Caco-2 (cell line): Measurements from ENCODE around the gene TIMM44. TPM values are rescaled to one million over a fixed set of nuclear protein-coding genes. Genes with fewer than 3 reads are reported as not detected.

Experiments used
- BruUV-seq: library from RNA; stranded (reverse); fragments of 400-500 nt; replicated peaks from 2 replicates; lab custom pipeline; 2021; lab: Mats Ljungman, UMichigan
- CTCF ChIA-PET: fragments of 300-600 bp; sonication (Branson Sonifier 250); formaldehyde crosslinking; loops from one replicate; lab custom pipeline; 2022; ENCODE audit warnings: antibody characterized with exemption; lab: Charles Lee
- POLR2A ChIA-PET: fragments of 300-600 bp; sonication (Branson Sonifier 250); formaldehyde crosslinking; loops from one replicate; lab custom pipeline; 2022; ENCODE audit warnings: antibody characterized with exemption; lab: Charles Lee
- DNase-seq, 2 experiments: peaks; one replicate each; pipeline versions ENCODE4 v3.0.0 to v3.0.0-alpha.2; 2020 to 2022
- H3K27me3 ChIP-seq: replicated peaks from 2 replicates; pipeline ENCODE4 v1.6.0; 2011; ENCODE audit warnings: low read length; ENCODE audit not compliant: control insufficient read depth, insufficient read depth
- H3K36me3 ChIP-seq: 2 replicates; pipeline ENCODE4 v1.5.1; 2011; ENCODE audit warnings: low read length; ENCODE audit not compliant: control insufficient read depth, insufficient read depth
- H3K4me1 ChIP-seq: fragments of 250-450 bp; sonication (Bioruptor Pico); 2 replicates; pipeline ENCODE4 v1.5.1; 2020; ENCODE audit warnings: mild to moderate bottlenecking
- H3K4me3 ChIP-seq: 2 replicates; pipeline ENCODE4 v1.5.1; 2011; ENCODE audit warnings: low read depth, mild to moderate bottlenecking, control low read depth, low read length
- H3K9me3 ChIP-seq: fragments of 250-450 bp; sonication (Bioruptor Pico); 2 replicates; pipeline ENCODE4 v1.5.1; 2020; ENCODE audit warnings: mild to moderate bottlenecking, moderate library complexity
- H3K27ac Mint-ChIP-seq: one replicate; pipeline ENCODE4 v1.8.0; 2022; ENCODE audit warnings: mixed read lengths; ENCODE audit not compliant: unreplicated experiment
- H3K27me3 Mint-ChIP-seq: one replicate; pipeline ENCODE4 v1.8.0; 2022; ENCODE audit warnings: mixed read lengths; ENCODE audit not compliant: insufficient read depth, unreplicated experiment
- H3K36me3 Mint-ChIP-seq: one replicate; pipeline ENCODE4 v1.8.0; 2022; ENCODE audit warnings: mild to moderate bottlenecking, mixed read lengths; ENCODE audit not compliant: insufficient read depth, unreplicated experiment
- H3K4me1 Mint-ChIP-seq: one replicate; pipeline ENCODE4 v1.8.0; 2022; ENCODE audit warnings: low read depth, mixed read lengths; ENCODE audit not compliant: unreplicated experiment
- H3K4me3 Mint-ChIP-seq: one replicate; pipeline ENCODE4 v1.8.0; 2022; ENCODE audit warnings: mild to moderate bottlenecking, moderate library complexity, mixed read lengths; ENCODE audit not compliant: unreplicated experiment
- H3K9me3 Mint-ChIP-seq: one replicate; pipeline ENCODE4 v1.8.0; 2022; ENCODE audit warnings: mixed read lengths; ENCODE audit not compliant: unreplicated experiment
- intact Hi-C: fragments of 100-400 bp; cut with micrococcal nuclease; formaldehyde crosslinking; loops from one replicate; pipeline ENCODE4 v1.10.0; 2022; ENCODE audit not compliant: unreplicated experiment
- total RNA-seq: library from RNA; stranded (reverse); gene quantifications from 2 replicates; pipeline ENCODE4 v1.2.3, GENCODE V29; 2022
- TF ChIP-seq, protein P1 (sequence below), 2 experiments: fragments of 200-600 bp in 1 of 2; IDR thresholded peaks; 1 replicate in 1 of 2; 2 replicates in 1 of 2; pipeline versions ENCODE4 v1.5.1 to v1.8.0; 2011 to 2022; ENCODE audit warnings: antibody characterized with exemption in 1 of 2, control low read depth in 1 of 2, inconsistent platforms in 1 of 2, low read depth in 1 of 2, low read length in 1 of 2, mild to moderate bottlenecking in 1 of 2, moderate library complexity in 1 of 2; ENCODE audit not compliant: insufficient read depth in 1 of 2, severe bottlenecking in 1 of 2, unreplicated experiment in 1 of 2

TIMM44 gene
- total RNA-seq, 1 experiment from 2014 or later, result 129 TPM

DNA sequence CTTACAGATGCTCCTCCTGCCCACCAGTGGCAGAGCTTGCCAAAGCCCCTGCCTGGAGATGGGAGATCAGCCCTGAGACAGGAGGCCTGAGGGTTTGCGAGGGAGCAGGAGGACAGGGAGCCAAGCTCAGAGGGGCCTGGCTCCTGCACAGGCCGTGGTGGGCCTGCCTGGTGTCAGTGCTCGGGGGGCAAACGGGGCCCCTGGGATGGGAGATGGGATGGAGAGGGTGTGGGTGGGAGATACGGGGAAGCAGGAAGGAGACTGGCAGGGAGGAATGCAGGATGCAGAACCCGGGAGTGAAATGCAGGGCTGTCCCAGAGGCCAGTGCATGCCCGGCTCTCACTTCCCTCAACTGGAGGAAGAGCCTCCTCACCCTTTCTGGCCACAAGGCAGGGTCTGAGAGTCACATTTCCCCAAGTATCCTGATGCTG is 42.0 kb upstream of the TIMM44 start:
- ChIA-PET POLR2A (no interaction called here), CTCF (no interaction called here)
- Histone ChIP-seq H3K27me3 (no peaks in the 10 kb centered on the region), H3K9me3 (no peaks in the 10 kb centered on the region), H3K4me1 (no peaks in the 10 kb centered on the region; the same call in 1 of the 2 replicates), H3K4me3 (no peak overlapping the region), H3K36me3 (no peaks in the 10 kb centered on the region; the same call in 1 of the 2 replicates)
- TF ChIP-seq, protein P1, sequence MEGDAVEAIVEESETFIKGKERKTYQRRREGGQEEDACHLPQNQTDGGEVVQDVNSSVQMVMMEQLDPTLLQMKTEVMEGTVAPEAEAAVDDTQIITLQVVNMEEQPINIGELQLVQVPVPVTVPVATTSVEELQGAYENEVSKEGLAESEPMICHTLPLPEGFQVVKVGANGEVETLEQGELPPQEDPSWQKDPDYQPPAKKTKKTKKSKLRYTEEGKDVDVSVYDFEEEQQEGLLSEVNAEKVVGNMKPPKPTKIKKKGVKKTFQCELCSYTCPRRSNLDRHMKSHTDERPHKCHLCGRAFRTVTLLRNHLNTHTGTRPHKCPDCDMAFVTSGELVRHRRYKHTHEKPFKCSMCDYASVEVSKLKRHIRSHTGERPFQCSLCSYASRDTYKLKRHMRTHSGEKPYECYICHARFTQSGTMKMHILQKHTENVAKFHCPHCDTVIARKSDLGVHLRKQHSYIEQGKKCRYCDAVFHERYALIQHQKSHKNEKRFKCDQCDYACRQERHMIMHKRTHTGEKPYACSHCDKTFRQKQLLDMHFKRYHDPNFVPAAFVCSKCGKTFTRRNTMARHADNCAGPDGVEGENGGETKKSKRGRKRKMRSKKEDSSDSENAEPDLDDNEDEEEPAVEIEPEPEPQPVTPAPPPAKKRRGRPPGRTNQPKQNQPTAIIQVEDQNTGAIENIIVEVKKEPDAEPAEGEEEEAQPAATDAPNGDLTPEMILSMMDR (IDR thresholded peaks at IDR 0.05; ENCODE audit: insufficient read depth in 1 of 2, low read depth in 1 of 2, low read length in 1 of 2, severe bottlenecking in 1 of 2, unreplicated experiment in 1 of 2), result no peak
- H3K4me3 Mint-ChIP-seq, result no peak overlapping the region
- H3K9me3 Mint-ChIP-seq, result no peaks in the 10 kb centered on the region
- no peaks in the 10 kb centered on the region for H3K27me3 Mint-ChIP-seq
- BruUV-seq, result no TSS peak
- H3K27ac Mint-ChIP-seq, result peak overlapping the region; percentile 18
- peaks cover 22% of the 10 kb centered on the region for H3K4me1 Mint-ChIP-seq
- no peak for DNase-seq
- peaks cover 95% of the 10 kb centered on the region for H3K36me3 Mint-ChIP-seq
- intact Hi-C loops, result no loop called here

DNA sequence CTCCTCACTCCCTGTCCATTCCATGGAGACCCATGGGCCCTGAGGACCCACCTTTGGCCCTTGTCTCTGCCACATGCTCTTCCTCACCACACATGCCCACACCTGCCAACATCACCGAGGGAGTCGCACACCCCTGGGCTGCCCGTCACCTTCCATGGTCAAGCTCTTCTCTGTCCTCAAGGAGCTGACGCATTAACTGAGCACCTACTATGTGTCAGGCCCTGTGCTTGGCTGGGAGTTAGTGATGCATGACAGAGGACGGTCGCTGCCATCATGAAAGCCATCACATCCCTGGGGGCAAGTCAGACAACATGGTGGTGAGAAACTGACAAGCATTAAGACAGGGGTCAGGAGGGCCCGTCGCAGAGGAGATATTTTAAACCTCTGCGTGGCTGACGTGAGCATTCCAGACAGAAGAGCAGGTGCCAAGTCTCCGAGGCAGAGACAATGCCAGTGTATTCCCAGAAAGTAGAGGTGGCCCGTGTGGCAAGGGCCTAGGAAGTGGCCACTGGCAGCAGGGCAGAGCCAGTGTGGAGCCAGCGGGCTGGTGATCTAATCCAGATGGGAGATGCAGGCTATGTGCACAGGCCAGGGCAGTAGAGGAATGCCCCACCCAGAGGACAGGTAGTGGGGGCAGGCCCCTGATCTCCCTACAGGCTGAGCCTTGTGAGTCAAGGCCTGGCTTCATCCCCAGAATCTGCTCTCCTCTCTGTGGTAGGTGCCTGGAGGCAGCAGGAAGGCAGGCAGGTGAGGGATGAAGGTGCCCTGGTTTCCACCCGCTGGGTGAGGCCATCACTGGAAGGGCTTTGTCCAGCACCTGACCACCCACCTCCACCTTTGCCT is 40.8 kb upstream of the TIMM44 start:
- no peak for DNase-seq
- Histone ChIP-seq H3K27me3 (no peaks in the 10 kb centered on the region), H3K9me3 (no peaks in the 10 kb centered on the region), H3K4me1 (no peaks in the 10 kb centered on the region; the same call in 1 of the 2 replicates), H3K4me3 (no peak overlapping the region), H3K36me3 (no peaks in the 10 kb centered on the region)
- peaks cover 96% of the 10 kb centered on the region for H3K36me3 Mint-ChIP-seq
- ChIA-PET POLR2A (no interaction called here), CTCF (no interaction called here)
- H3K4me1 Mint-ChIP-seq, result peaks cover 17% of the 10 kb centered on the region
- no peaks in the 10 kb centered on the region for H3K9me3 Mint-ChIP-seq
- intact Hi-C loops, result no loop called here
- H3K27me3 Mint-ChIP-seq, result no peaks in the 10 kb centered on the region
- BruUV-seq, result no TSS peak
- TF ChIP-seq, protein P1 (IDR thresholded peaks at IDR 0.05; ENCODE audit: insufficient read depth in 1 of 2, low read depth in 1 of 2, low read length in 1 of 2, severe bottlenecking in 1 of 2, unreplicated experiment in 1 of 2), result no peak
- H3K4me3 Mint-ChIP-seq, result no peak overlapping the region
- peak overlapping the region; percentile 39 for H3K27ac Mint-ChIP-seq

DNA sequence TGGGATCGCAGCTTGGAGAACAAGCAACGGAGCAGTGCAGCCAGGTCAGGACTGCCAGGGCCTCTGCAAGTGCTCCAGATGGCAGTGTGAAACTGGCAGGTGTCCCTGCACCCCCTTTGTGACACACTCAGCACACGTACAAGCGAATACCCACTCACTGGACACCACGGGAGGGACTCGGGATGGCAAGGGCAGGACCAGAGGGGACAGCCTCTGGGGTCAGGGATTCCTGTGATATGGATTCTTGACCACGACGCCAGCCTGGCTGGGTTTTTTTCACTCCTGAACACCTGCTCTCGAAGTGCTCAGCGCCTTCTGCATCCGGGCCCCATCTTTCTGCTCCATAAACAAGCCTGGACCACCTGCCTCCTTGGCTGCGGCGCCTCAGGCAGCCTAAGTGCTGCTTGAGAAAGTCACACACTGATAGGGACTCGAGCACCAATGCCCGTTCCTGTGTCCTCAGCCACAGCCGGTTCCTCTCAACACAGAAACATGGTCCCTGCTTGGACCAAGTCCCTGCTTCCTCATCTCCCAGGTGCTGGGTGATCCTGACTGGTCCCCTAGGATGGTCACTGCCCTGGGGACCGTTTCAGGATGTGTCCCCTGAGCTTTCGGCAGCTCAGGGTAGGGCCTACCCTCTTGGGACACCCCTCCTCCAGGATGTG is 40.0 kb upstream of the TIMM44 start:
- intact Hi-C loops, result no loop called here
- H3K4me1 ChIP-seq, result no peaks in the 10 kb centered on the region
- H3K9me3 ChIP-seq, result no peaks in the 10 kb centered on the region
- Mint-ChIP-seq H3K27ac (peak overlapping the region; percentile 39), H3K27me3 (no peaks in the 10 kb centered on the region), H3K9me3 (no peaks in the 10 kb centered on the region), H3K4me3 (no peak overlapping the region), H3K36me3 (peaks cover 97% of the 10 kb centered on the region), H3K4me1 (peaks cover 9% of the 10 kb centered on the region)
- ChIA-PET POLR2A (no interaction called here), CTCF (no interaction called here)
- TF ChIP-seq, protein P1 (IDR thresholded peaks at IDR 0.05; ENCODE audit: insufficient read depth in 1 of 2, low read depth in 1 of 2, low read length in 1 of 2, severe bottlenecking in 1 of 2, unreplicated experiment in 1 of 2), result no peak
- no peaks in the 10 kb centered on the region for H3K27me3 ChIP-seq
- no peaks in the 10 kb centered on the region; the same call in 1 of the 2 replicates for H3K36me3 ChIP-seq
- no peak overlapping the region for H3K4me3 ChIP-seq
- no peak for DNase-seq
- BruUV-seq, result no TSS peak
